GDM1 (cell line): ENCODE data around the gene CDH4.

Experiments used
- DNase-seq: peaks from one replicate; lab custom pipeline; 2025; lab: John Stamatoyannopoulos, UW

The CDH4 gene

DNA sequence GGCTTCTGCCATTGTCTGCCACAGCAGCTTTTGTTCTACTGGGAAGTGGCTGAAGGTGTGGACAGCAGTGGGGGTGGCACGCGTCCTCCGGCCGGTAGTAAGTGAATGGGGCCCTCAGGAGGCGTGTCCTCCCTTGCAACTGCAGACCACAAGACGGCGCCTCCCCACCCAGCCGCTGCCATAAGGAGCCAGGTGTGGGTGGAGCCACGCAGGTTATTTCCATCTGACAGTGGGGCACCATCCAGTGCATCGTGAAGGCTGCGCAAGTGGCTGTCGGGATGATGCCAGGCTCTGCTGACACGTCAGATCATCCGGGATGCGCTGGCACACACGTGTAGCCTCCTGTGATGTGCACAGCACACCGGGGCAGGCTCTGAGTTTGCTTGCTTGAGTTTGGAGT lies 379.7 kb downstream of the CDH4 start:
- DNase-seq = no peak

DNA sequence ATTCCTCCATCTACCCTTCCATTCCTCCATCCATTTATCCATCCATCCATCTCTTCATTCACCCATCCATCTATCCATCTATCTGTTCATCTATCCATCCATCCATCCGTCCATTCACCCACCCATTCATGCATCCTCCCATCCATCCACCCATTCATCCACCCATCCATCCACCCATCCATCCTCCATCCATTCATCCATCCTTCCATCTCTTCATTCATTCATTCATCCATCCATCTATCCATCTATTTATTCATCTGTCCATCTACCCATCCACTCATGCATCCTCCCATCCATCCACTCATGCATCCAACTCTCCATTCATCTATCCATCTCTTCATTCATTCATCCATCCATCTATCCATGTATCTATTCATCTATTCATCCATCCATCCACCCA lies 380.9 kb downstream of the CDH4 start:
- no peak for DNase-seq

DNA sequence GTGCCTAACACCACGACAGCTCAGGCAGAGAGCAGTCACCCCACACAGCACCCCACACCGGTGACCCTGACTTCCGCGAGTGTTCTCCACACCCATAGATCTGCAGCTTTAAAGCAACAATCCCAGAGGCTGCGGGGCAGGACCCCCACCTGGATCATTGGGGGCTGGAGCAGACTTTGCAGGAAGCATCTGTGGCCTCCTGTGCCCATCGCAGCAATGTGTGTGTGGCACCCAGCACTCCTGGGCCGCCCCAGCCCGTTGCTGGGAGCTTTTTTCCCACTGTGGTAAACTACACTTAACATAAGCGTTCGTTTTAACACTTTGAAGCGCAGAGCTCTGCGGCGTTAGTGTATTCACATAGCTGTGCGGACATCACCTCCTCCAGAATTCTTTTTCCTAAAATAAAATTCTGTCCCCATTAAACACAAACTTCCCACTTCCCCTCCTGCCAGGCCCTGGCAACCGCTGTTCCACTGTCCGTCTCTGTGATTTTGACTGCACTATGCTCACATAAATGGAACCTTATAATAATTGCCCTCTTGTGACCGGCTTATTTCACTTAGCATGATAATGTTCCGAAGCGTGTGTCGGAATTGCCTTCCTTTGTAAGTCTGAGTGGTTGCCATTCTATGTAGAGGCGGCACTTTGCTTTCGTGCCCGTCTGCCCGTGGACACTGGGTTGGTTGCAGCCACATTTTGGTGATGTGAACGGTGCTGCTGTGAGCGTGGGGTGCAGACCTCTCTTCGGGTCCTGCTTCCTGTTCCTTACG lies 382.5 kb downstream of the CDH4 start:
- DNase-seq = no peak

DNA sequence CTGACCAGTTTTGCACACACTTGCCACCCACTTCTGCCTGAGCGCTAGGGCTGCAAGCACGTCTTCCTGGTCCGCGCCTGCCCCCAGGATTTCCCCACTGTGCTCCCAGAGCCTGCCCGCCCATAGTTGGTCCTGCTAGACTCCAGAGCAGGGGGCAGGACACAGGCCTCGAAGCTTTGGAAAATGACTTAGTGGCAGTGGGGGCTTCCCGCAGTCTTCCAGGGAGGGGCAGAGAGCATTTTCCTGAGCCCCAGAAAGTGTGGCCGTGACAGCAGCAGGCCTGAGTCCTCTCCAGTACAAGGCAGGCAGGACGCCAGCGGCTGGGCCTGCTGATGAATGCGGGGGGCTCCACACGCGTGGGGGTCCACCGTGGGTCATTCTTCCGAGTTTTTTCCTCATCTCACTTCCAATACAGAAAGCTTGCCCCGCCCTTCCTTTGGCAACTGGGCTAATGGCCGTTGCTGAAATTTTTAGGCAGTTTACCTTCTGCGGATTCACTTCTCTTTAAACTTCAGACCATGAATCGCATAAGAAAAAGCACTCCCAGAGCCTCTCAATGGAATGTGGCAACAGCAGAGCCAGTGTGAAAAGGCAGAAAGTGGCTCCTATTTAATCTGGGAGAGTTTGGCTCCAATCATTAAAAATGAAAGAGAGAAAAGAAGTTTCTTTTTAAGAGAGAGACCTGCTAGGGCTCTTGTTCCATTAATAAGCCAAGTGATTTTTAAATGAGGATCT lies 383.8 kb downstream of the CDH4 start:
- DNase-seq = no peak

DNA sequence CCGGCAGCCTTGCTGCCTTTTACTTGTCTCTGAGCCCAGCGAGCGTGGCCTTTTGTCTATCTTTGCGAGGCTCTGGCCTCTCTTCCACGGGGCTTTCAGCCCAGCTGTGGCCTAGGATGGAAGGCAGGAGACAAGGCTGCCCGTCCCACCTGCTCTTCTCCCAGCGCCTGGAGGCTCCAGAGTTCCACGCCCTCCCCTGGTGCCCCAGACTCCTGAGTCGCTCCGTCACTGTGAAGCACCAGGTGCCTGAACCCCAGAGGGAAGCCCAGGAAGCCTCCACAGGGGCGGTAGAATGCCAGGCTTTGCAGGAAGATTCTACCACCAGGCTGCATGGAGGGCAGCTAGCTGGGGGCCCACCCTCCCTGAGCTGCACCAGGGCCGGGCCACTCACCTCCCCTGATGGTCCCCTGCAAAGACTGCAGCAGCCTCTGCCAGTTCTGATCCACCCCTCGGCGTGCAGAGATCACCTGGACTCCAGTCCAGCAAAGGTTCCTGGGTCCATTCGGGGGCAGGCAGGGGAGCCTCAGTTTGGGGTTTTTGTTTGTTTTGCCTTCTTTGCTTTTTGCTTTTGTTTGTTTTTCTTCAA lies 384.6 kb downstream of the CDH4 start:
- no peak for DNase-seq

DNA sequence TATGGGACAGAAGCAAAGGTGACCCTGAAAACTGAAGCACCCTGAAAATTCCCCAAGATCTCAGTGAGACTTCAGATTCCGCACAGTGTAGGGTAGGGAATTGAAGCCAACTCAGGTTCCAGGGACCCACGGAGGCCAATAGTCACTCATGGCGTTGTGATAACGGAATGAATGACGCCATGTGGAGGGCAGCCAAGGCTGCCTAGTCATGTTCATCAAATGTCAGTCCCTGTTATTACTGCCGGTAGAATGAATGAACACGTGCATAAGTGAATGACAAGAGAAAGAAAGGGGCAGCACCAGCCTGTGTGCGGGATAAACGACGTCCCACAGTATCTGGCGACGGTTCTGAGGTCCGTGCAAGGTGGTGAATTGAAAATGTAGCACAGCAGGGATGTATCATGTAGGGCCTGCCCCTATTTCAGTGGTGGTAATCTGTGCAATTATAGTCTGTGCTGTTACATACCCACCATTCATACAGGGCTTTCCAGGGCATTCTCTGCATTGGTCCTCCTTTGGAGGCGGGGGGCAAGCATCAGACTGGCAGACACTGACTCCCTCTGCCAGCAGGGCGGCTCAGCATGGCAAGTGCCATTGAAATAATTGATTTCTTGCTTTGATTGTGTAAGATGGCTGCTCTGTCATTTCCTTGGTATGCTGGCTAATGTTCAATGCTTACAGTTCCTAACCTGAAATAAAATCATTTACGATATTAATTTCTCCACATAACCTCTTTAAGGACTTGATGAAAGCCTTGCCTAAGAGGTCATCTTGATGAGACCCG lies 386.9 kb downstream of the CDH4 start:
- no peak for DNase-seq

DNA sequence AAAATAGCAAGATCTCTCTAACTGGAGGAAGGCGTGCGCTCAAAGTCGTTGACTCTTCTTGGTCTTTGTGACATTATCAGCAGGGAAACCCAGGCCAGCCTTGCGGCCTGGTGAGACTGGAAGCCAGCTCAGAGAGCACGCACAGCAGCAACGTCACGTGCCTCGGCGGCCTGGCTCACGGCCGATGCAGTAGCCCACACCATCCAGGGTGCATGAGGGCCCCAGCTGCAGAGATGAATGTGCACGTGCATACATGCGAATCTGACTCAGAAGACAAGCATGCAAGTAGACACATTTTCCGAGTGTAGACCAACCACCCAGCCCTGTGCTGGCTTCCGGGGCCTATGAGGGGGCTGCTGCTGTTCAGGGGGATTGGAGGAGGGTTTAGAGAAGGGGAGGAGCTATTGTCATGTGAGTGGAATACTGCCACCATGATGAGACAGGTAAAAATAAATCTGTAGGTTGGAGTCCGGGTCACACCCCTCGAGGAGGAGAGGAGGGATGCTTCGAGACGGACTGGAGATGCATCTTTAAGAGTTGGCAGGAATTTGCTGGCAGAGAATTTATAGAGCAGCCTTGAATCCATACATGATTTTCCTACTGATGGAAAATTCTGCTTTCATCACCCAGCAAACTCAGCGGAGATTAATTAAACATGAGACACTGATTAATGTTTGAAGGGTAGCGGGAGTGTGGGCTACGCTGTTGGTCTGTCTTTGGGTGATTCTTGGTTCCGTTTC lies 388.2 kb downstream of the CDH4 start:
- DNase-seq = no peak

DNA sequence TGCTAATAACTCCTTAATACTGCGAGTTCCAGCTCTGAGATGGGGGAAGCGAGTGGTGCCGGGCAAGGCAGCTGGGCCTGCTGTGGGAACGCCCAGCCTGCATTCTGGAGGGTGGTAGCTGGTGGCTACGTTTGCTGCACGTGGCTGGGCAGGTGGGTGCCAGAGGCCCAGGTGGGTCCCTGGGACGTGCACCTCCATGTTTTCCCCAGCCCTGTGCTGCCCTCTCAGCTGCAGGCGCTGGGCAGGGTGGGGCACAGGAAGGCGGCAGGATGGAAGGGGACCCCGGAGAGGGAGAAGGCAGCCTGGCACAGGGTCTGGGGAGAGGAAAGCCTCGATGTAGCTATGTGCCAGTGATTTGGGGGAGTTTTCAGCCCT lies 388.8 kb downstream of the CDH4 start:
- DNase-seq = no peak

DNA sequence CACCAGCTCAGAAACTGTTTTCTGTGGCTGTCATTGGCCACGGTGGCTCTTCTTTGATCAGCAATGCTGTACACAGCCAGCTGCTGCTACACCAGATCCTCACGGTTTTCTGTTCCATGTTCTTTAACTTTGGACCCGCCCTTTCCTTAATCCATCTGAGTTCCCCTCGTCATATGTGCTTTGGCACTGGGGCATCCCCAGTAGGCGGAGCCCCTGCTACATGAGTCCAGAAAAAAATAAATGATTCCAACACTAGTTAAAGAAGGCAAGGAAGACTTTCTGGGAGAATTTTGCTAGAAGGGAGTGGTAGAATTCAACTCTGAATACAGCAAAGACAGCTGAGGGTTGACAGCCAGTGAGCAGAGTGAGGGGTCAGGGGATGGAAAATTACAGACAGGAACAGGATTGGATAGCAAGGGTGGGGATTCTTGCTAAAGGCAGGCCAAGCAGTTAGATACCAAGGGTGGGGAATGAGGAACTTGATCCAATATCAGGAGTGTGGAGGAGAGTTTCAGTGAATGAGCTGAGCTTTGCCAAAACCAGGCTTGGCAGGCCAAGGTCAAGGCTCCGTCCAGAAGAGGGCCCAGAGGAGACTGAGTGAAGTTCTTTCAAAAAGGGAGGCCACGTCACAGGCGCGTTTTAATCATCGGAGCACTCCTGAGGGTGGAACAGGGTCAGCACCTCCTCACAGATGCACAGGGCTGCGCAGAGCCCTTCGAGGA lies 391.8 kb downstream of the CDH4 start:
- no peak for DNase-seq

DNA sequence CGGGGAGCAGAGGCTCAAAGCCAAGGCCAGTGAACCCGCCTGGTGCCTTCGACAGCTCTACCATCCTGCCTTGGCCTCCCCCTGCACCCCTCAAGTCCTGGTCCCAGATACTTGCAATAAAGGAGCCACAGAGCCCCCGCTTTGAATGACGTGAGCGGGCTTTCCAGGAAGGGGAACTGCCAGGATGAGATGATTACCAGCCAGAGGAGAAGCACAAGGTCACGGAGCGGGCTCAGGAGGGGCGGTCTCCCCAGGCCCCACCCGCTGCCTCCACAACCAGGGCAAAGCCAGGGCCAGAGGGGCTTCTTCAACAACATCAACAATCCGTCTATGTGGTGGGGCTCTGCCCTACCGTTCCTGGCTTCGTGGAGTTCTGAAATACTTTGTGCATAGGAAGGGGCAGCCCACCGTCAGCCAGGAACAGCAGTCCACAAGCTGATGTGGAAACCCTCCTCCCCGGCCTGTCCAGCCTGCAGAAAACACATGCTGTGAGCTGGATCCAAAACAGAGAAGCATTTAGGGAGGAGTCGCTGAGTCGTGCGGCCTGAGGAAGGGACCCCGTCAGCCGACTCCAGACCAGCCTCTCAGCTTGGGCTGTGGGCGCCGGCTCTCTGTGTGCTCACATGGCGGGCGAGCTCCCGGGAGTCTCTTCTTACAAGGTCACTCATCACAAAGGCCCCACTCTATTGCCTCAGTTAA lies 392.5 kb downstream of the CDH4 start:
- no peak for DNase-seq

DNA sequence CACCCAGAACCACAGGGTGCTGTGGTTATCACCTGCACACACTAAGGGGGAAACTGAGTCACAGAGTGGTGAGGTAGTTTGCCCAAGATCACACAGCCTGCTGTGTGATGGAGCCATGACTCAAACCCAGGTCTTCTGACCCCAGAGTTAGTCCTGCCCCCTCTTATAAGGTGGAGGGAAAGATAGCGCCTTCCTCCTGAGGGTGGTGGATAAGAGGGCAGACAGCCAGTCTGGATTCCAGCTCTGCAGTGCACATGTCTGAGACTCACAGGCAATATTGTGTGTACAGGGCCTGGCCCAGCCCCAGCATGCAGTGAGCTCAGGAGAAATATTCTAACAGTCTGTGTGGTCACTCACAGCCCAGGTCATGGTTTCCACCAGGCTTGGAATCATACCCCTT lies 393.7 kb downstream of the CDH4 start:
- no peak for DNase-seq

DNA sequence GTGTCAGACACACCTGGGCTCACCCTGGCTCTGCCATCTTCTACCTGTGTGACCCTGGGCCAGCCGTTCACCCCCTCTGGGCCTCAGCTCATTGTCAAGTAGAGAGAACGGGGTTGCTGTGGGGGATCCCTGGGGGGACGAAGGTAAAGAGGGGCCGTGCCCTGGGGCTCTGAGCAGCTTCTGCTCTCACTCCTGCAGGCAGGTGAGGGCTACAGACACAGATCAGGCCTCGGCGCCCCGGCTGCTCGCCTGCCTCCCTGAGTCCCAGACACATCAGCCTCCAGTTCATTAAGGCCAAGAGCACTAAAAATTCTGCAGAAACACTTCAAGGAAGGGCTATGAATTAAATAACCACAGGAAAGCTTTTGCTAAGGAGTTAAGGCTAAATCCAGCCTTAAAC lies 394.4 kb downstream of the CDH4 start:
- no peak for DNase-seq

DNA sequence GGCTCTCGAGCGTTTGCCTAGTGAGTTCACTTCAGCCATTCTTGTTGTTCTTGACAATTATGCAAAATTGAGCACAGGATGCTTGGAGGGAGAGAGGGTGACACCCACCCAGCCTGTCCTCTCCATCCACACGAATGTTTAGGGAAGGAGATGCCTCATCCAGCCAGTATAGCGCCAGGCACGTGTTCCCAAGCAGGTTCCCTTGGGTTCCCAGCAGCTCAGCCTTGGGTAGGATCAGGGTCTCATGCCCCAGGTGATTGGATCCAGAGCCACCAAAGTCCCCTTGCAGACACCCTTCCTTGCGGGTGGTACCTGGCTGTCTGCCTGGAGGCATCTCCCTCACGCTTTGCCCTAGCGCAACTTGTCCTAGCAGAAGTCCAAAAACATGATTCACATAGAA lies 394.9 kb downstream of the CDH4 start:
- no peak for DNase-seq

DNA sequence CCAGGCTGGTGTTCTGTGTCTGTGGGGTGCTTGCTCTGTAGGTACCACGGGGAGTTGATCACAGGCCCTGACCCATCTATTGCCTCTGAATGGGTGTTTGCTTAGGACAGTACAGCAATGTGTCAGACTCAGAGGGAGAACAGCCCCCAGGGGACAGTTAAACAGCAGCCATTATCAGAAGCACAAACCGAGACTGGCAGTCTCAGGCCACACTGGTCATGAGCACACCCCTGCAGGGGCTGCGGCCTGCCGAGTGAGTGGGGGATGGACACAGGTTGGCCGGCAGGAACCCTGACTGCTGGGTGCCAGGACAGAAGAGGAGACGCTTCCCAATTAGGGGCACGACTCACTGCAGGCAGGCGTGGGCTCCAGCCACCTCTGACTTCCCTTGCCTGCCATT lies 395.6 kb downstream of the CDH4 start:
- DNase-seq = no peak

DNA sequence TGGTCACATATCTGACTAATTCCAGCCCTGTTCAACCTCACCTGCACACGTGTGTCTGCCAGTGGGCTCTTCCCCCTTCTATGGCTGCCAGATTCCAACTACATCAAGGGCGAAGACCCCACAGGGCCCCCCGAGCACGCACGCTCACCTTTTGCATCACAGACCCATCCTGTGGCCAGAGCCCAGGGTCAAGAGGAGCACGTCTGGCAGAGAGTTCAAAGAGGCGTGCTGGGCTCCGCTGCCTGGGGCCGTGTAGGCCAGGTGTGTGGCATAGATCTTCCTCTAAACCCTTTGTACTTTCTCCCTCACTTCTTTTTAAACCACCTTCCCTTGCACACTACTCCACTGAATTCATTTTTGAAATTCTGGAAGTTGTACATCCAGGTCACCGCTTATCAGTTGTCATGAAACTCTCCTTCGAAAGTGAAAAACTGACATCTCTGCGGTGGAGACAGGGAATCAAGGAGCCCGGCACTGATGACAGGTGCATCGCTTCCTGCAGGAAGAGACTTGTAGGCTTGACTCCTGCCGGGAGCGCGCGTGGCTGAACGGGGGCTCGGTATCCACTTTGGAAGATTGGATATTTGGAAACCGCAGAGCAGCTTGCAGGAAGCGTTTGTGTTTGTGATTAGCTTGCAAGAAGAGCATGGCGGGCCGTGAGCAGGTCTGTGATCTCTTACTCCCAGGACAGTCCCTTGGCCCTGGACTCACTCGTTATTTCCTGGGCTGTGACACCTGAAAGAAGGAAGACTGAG lies 397.2 kb downstream of the CDH4 start:
- no peak for DNase-seq

DNA sequence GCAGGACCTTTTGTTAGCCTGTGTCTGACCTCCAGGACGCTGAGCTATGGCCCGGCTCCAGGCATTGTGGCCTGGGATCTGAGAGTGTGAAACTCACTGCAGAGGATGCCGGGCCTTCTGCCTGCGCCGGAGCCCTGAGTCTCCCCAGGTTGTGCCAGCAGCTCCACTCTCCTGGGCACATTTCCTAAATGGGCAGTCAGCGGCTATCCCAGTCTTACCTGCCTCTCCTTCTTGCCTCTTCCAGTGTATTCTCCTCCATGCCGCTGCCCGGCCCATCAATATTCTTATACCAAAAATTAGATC lies 397.8 kb downstream of the CDH4 start:
- DNase-seq = no peak

DNA sequence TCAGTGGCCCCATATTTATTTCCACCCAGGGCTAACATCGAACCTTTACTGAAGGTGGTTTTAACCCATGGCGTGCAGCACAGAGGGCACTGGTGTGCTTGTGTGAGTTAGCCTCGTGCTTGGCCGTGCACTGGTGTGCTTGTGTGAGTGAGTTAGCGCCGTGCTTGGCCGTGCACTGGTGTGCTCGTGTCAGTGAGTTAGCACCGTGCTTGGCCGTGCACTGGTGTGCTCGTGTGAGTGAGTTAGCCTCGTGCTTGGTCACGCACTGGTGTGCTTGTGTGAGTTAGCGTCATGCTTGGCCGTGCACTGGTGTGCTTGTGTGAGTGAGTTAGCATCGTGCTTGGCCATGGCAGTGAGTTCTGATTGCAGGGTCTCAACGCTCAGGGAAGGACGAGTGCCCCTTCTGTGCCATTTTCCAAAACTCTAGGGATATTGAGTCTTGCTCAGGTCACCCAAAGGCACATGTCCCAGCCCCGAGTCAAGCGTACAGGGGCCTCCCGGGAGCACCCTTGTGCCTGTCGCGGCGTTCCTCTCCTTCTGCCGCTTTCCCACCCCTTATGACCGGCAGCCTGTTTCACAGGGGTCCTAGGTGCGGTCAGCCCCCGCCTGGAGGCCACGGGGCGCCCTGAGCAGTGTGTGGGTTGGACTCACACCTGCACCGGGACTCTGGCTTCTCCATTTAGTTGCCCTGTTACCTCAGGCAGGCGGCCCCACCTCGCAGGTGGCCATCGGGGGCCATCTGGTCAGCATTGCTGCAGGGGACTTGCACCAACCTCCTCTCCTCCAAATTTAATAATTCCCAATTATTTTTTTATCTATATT lies 399.1 kb downstream of the CDH4 start:
- DNase-seq = no peak

DNA sequence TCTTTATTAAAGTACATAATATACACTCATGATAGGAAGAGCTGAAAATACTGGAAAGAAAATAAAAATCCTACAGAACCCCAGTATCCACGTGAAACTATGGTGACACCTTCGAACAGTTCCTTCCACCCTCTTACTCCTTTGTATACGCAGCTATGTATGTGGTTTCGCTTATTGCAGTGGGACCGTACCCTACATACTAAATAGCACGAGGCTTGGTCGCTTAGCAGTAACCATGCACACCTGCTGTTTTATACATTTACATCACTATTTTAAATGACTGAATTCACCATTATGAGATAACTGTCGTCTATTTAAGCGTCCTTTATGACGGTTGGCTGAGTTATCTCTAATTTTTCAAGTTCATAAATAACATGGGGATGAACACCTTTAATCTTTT lies 400.1 kb downstream of the CDH4 start:
- DNase-seq = no peak

DNA sequence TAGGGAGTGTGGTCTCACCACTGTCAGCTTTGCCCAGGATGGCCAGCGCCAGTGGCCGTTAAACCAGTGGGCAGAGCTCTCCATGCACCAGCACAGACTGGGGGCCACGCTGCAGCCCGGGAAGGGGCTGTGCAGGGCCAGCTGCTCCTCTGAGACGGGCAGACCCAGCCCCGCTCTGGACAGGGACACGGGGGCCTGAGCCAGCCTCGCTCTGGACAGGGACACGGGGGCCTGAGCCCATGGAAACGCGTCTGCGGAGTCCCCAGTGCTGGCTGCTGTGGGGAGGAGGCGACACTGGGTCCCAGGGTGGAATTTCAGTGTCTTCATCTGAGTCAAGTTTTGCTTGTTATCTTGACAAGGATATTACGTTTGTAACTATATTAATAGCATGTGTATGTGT lies 402.7 kb downstream of the CDH4 start:
- DNase-seq = no peak
